SK-N-SH (cell line): ENCODE measurements around the gene NBL1. TPM values are rescaled to one million over a fixed set of nuclear protein-coding genes. Genes with fewer than 3 reads are reported as not detected.
A peak's percentile ranks its signal among the peaks of the same experiment; 100 is the strongest.

Experiments
- CTCF ChIA-PET: fragments of 300-600, 350-600 bp; formaldehyde crosslinking; extraction: SDS; loops from one replicate; lab custom pipeline; 2021; lab: Yijun Ruan, JAX
- POLR2A ChIA-PET: fragments of 350-600 bp; sonication (Branson Sonifier 250); formaldehyde crosslinking; extraction: SDS; loops from one replicate; lab custom pipeline; 2020; ENCODE audit warnings: antibody characterized with exemption, inconsistent platforms; lab: Yijun Ruan, JAX
- DNase-seq: peaks from one replicate; pipeline ENCODE4 v3.0.0; 2012
- H2AFZ ChIP-seq: fragments of 200-600 bp; sonication (generic); 2 replicates; pipeline ENCODE4 v1.8.1; 2016; ENCODE audit warnings: antibody characterized with exemption, mild to moderate bottlenecking, low read depth
- H3F3A ChIP-seq: fragments of 200-600 bp; sonication (generic); replicated peaks from 2 replicates; pipeline ENCODE3; 2016; ENCODE audit warnings: antibody characterized with exemption, mild to moderate bottlenecking; ENCODE audit not compliant: insufficient read depth
- H3K27ac ChIP-seq, 2 experiments: fragments of 200-500 bp in 1 of 2; fragments of 200-600 bp in 1 of 2; sonication (Bioruptor generic) in 1 of 2; sonication (generic), shearing (Covaris generic) in 1 of 2; 2 replicates each; pipeline versions ENCODE4 v1.5.1 to v1.6.1; 2014 to 2016; ENCODE audit warnings: low read depth in 2 of 2, inconsistent platforms in 1 of 2, low read length in 1 of 2, mild to moderate bottlenecking in 1 of 2, mixed read lengths in 1 of 2
- H3K27me3 ChIP-seq: fragments of 200-600 bp; sonication (generic), shearing (Covaris generic); 2 replicates; pipeline ENCODE4 v1.6.1; 2016; ENCODE audit warnings: mixed run types; ENCODE audit not compliant: insufficient read depth
- H3K36me3 ChIP-seq, 2 experiments: fragments of 200-500 bp in 1 of 2; fragments of 200-600 bp in 1 of 2; sonication (Bioruptor generic) in 1 of 2; sonication (generic) in 1 of 2; replicated peaks in 1 of 2; 2 replicates each; pipeline versions ENCODE3 to v1.5.1; 2014 to 2016; ENCODE audit warnings: low read length in 1 of 2, mild to moderate bottlenecking in 1 of 2; ENCODE audit not compliant: insufficient read depth in 2 of 2, control insufficient read depth in 1 of 2
- H3K4me1 ChIP-seq, 2 experiments: fragments of 200-500 bp in 1 of 2; fragments of 200-600 bp in 1 of 2; sonication (Bioruptor generic) in 1 of 2; sonication (generic), shearing (Covaris generic) in 1 of 2; 2 replicates each; pipeline versions ENCODE4 v1.5.1 to v1.6.1; 2014 to 2016; ENCODE audit warnings: low read depth in 1 of 2, low read length in 1 of 2, mixed run types in 1 of 2; ENCODE audit not compliant: insufficient read depth in 2 of 2, control insufficient read depth in 1 of 2
- H3K4me2 ChIP-seq: fragments of 200-600 bp; sonication (generic), shearing (Covaris generic); 2 replicates; pipeline ENCODE4 v1.6.1; 2017; ENCODE audit warnings: mixed run types
- H3K4me3 ChIP-seq, 2 experiments: fragments of 200-500 bp in 1 of 2; fragments of 200-600 bp in 1 of 2; sonication (Bioruptor generic) in 1 of 2; sonication (generic), shearing (Covaris generic) in 1 of 2; 2 replicates each; pipeline versions ENCODE4 v1.5.1 to v1.8.1; 2014 to 2016; ENCODE audit warnings: low read depth in 2 of 2, inconsistent platforms in 1 of 2, low read length in 1 of 2, mild to moderate bottlenecking in 1 of 2, mixed read lengths in 1 of 2, moderate library complexity in 1 of 2
- H3K79me2 ChIP-seq: fragments of 200-600 bp; sonication (generic); 2 replicates; pipeline ENCODE4 v1.8.1; 2017; ENCODE audit warnings: mild to moderate bottlenecking; ENCODE audit not compliant: insufficient read depth
- H3K9ac ChIP-seq: fragments of 200-600 bp; sonication (generic); 2 replicates; pipeline ENCODE4 v1.6.1; 2017; ENCODE audit warnings: mixed run types
- H3K9me2 ChIP-seq: fragments of 200-600 bp; sonication (generic); 2 replicates; pipeline ENCODE4 v1.6.1; 2017; ENCODE audit warnings: mixed run types
- H3K9me3 ChIP-seq: fragments of 200-600 bp; sonication (generic); 2 replicates; pipeline ENCODE4 v1.6.1; 2017; ENCODE audit warnings: mixed run types, mild to moderate bottlenecking, moderate library complexity
- H4K20me1 ChIP-seq: fragments of 200-600 bp; sonication (generic); 2 replicates; pipeline ENCODE4 v1.6.1; 2017; ENCODE audit warnings: mild to moderate bottlenecking, mixed run types; ENCODE audit not compliant: insufficient read depth
- CHD2 ChIP-seq: fragments of 150-350 bp; IDR thresholded peaks from 2 replicates; pipeline ENCODE4 v1.6.1; 2018; ENCODE audit warnings: low read length; ENCODE audit not compliant: partially characterized antibody
- ELF1 ChIP-seq: IDR thresholded peaks from 2 replicates; pipeline ENCODE4 v1.4.0; 2012
- FOXJ3 ChIP-seq: sonication (generic); formaldehyde crosslinking; IDR thresholded peaks from 2 replicates; pipeline ENCODE4 v1.5.1; 2020; ENCODE audit warnings: mild to moderate bottlenecking, missing genetic modification reagents
- JUND ChIP-seq: IDR thresholded peaks from 2 replicates; pipeline ENCODE4 v1.4.0; 2012
- MAX ChIP-seq: IDR thresholded peaks from 2 replicates; pipeline ENCODE4 v1.4.0; 2012; ENCODE audit warnings: low read depth
- RAD21 ChIP-seq: IDR thresholded peaks from 2 replicates; pipeline ENCODE4 v1.6.1; 2012; ENCODE audit warnings: mild to moderate bottlenecking, low read length
- RCOR1 ChIP-seq: fragments of 150-350 bp; IDR thresholded peaks from 2 replicates; pipeline ENCODE4 v1.6.1; 2017; ENCODE audit warnings: antibody characterized with exemption, low read length
- TCF12 ChIP-seq: IDR thresholded peaks from 2 replicates; pipeline ENCODE4 v1.4.0; 2012
- YY1 ChIP-seq: IDR thresholded peaks from 2 replicates; pipeline ENCODE4 v1.4.0; 2012; ENCODE audit warnings: low read depth, mild to moderate bottlenecking
- ZBTB33 ChIP-seq: IDR thresholded peaks from 2 replicates; pipeline ENCODE4 v1.4.0; 2012; ENCODE audit warnings: low read depth, borderline replicate concordance
- WGBS: methylation state at CpG from one replicate; pipeline ENCODE4 v1.1.6; 2017; ENCODE audit warnings: low lambda C conversion rate; 5-methylcytosine and 5-hydroxymethylcytosine counted together
- polyA plus RNA-seq, 3 experiments: library from polyadenylated mRNA; depleted of rRNA; stranded (reverse); fragments of >200 nt; gene quantifications; 2 replicates each; pipeline ENCODE4 v1.2.3, GENCODE V29; 2012
- TF ChIP-seq, protein P1 (sequence below): fragments of 200-600 bp; sonication (generic); IDR thresholded peaks from 2 replicates; pipeline ENCODE4 v1.6.1; 2017; ENCODE audit warnings: antibody characterized with exemption, mild to moderate bottlenecking, moderate library complexity
- TF ChIP-seq, protein P2 (sequence below): fragments of 150-350 bp; IDR thresholded peaks from 2 replicates; pipeline ENCODE4 v1.6.1; 2017; ENCODE audit warnings: antibody characterized with exemption, low read length, low read depth, borderline replicate concordance
- TF ChIP-seq, protein P3 (sequence below): IDR thresholded peaks from 2 replicates; pipeline ENCODE4; 2012
- TF ChIP-seq, protein P4 (sequence below): fragments of 150-350 bp; IDR thresholded peaks from 2 replicates; pipeline ENCODE4 v1.6.1; 2016; ENCODE audit warnings: mild to moderate bottlenecking, low read depth, low read length

Gene NBL1
- polyA plus RNA-seq, 1 of the 3 experiments (the other 2 are of a cell fraction) = 36.1 TPM

DNA sequence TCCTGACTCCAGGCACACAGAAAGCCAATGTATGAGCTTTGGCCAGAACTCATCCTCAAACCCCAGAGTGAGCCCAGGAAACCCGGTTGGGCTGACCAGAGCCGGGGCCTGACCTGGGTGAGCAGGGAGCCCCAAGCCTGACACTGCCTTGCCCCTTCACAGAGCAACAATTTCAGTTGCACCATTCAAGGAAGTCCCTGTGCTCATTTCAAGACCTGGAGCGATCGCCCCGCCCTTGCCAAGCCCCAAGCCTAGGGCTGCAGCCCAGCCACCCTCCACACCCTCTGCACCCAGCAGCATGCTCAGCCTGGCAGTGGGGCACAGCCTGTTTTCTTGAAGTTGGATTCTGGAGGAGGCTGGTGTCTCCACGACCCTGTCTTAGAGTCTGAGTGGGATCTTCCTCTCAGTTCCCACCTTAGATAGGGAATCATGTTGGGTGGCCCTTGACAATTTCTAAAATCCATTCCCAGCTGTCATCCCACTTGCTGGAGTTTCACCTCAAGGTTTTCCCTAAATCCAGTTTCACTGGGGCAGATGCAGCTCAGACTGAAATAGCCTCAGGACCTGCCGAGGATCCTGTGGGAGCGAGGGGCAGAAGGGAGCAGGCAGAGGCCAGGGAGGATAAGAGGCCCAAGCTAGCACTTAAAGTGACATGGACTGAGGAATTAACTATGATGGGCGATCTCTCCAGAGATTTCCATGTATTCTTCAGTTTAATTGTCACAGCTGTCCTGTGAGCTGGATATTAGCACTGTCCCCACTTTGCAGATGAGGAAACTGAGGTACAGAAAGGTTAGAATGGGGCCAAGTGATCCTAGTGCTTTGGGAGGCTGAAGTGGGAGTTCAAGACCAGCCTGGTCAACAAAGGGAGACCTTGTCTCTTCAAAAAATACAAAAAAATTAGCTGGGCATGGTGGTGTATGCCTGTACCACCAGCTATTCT is 2.5 kb downstream of the NBL1 start:
- Histone ChIP-seq H3K27me3 (no peaks in the 10 kb centered on the region), H3K9ac (no peak overlapping the region), H4K20me1 (peaks cover 15% of the 10 kb centered on the region; the same call in 1 of the 2 replicates), H2AFZ (no peak overlapping the region), H3K9me2 (no peaks in the 10 kb centered on the region), H3K4me1 (peaks cover 0 to 28% of the 10 kb centered on the region in 2 experiments; a peak in 1 of 4 replicates), H3K4me2 (no peak overlapping the region), H3K4me3 (no peak overlapping the region; a peak in 1 of 4 replicates), H3K79me2 (no peaks in the 10 kb centered on the region; the same call in none of the 2 replicates), H3K9me3 (no peaks in the 10 kb centered on the region), H3K27ac (peak overlapping the region in 1 of 2 experiments; percentile 80; a peak in 1 of 4 replicates), H3F3A (peaks cover 5% of the 10 kb centered on the region), H3K36me3 (no peaks in the 10 kb centered on the region)
- TF ChIP-seq, protein P1, sequence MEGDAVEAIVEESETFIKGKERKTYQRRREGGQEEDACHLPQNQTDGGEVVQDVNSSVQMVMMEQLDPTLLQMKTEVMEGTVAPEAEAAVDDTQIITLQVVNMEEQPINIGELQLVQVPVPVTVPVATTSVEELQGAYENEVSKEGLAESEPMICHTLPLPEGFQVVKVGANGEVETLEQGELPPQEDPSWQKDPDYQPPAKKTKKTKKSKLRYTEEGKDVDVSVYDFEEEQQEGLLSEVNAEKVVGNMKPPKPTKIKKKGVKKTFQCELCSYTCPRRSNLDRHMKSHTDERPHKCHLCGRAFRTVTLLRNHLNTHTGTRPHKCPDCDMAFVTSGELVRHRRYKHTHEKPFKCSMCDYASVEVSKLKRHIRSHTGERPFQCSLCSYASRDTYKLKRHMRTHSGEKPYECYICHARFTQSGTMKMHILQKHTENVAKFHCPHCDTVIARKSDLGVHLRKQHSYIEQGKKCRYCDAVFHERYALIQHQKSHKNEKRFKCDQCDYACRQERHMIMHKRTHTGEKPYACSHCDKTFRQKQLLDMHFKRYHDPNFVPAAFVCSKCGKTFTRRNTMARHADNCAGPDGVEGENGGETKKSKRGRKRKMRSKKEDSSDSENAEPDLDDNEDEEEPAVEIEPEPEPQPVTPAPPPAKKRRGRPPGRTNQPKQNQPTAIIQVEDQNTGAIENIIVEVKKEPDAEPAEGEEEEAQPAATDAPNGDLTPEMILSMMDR = no peak
- no peak for TF ChIP-seq RAD21
- TF ChIP-seq, protein P2, sequence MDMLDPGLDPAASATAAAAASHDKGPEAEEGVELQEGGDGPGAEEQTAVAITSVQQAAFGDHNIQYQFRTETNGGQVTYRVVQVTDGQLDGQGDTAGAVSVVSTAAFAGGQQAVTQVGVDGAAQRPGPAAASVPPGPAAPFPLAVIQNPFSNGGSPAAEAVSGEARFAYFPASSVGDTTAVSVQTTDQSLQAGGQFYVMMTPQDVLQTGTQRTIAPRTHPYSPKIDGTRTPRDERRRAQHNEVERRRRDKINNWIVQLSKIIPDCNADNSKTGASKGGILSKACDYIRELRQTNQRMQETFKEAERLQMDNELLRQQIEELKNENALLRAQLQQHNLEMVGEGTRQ = no peak
- DNase-seq = no peak
- ChIA-PET CTCF (interaction anchor here (0.7 to 13.2 kb wide), 11 partner anchors 10 to 302 kb away, joined by 3 to 235 read pairs (median 7); no protein-coding TSS in a partner anchor), POLR2A (interaction anchor here (0.7 to 1.1 kb wide), 2 partner anchors 198 to 395 kb away, joined by 3 read pairs; partner anchors contain the start of genes EMC1 and MRTO4)
- 94% methylated on average over 4 of the region's 9 CpGs for WGBS

GRCh38 chr1:19647643-19648042 is 3.5 kb downstream of the NBL1 start:
- Histone ChIP-seq H2AFZ (no peak overlapping the region), H3K79me2 (no peaks in the 10 kb centered on the region; the same call in none of the 2 replicates), H3K4me2 (no peak overlapping the region), H3K36me3 (no peaks in the 10 kb centered on the region), H3K4me1 (peaks cover 0 to 28% of the 10 kb centered on the region in 2 experiments; a peak in 1 of 4 replicates), H3F3A (peaks cover 5% of the 10 kb centered on the region), H3K9me2 (no peaks in the 10 kb centered on the region), H3K4me3 (no peak overlapping the region), H4K20me1 (peaks cover 15% of the 10 kb centered on the region; the same call in 1 of the 2 replicates), H3K9me3 (no peaks in the 10 kb centered on the region), H3K27me3 (no peaks in the 10 kb centered on the region), H3K9ac (no peak overlapping the region), H3K27ac (no peak overlapping the region)
- WGBS = 98% methylated on average over 13 of the region's 16 CpGs
- ChIA-PET POLR2A (no interaction called here), CTCF (interaction anchor here (0.7 to 13.2 kb wide), 7 partner anchors 14 to 303 kb away, joined by 3 to 235 read pairs (median 9); no protein-coding TSS in a partner anchor)
- no peak for DNase-seq
- TF ChIP-seq, protein P3, sequence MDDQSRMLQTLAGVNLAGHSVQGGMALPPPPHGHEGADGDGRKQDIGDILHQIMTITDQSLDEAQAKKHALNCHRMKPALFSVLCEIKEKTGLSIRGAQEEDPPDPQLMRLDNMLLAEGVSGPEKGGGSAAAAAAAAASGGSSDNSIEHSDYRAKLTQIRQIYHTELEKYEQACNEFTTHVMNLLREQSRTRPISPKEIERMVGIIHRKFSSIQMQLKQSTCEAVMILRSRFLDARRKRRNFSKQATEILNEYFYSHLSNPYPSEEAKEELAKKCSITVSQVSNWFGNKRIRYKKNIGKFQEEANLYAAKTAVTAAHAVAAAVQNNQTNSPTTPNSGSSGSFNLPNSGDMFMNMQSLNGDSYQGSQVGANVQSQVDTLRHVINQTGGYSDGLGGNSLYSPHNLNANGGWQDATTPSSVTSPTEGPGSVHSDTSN = no peak
- TF ChIP-seq RAD21 = no peak
- no peak for TF ChIP-seq JUND
- no peak for TF ChIP-seq RCOR1
- TF ChIP-seq MAX = no peak
- TF ChIP-seq CHD2 = no peak
- TF ChIP-seq, protein P1 = no peak
- TF ChIP-seq YY1 = no peak
- no peak for TF ChIP-seq ELF1
- TF ChIP-seq, protein P4, sequence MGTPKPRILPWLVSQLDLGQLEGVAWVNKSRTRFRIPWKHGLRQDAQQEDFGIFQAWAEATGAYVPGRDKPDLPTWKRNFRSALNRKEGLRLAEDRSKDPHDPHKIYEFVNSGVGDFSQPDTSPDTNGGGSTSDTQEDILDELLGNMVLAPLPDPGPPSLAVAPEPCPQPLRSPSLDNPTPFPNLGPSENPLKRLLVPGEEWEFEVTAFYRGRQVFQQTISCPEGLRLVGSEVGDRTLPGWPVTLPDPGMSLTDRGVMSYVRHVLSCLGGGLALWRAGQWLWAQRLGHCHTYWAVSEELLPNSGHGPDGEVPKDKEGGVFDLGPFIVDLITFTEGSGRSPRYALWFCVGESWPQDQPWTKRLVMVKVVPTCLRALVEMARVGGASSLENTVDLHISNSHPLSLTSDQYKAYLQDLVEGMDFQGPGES = no peak
- TF ChIP-seq FOXJ3 = no peak
- TF ChIP-seq TCF12 = no peak
- no peak for TF ChIP-seq ZBTB33
